Ramos (cell line): ENCODE data around the gene XRCC5.

Experiments used
- in situ Hi-C: fragments of 300-500 bp; cut with MboI; formaldehyde crosslinking; loops from one replicate; pipeline ENCODE4 v1.14.3; 2022; ENCODE audit warnings: low sequenced_read_pairs; ENCODE audit not compliant: unreplicated experiment

The XRCC5 gene

GRCh38 chr2:216114714-216115531 lies 5.8 kb downstream of the XRCC5 start:
- in situ Hi-C loops, result no loop called here

- in situ Hi-C loops, result no loop called here
Measured at GRCh38 chr2:216116418-216116817, 7.3 kb downstream of the XRCC5 start.

GRCh38 chr2:216117561-216118340 lies 8.6 kb downstream of the XRCC5 start:
- in situ Hi-C loops, result no loop called here

- in situ Hi-C loops, result no loop called here
Measured at GRCh38 chr2:216118474-216118873, 9.3 kb downstream of the XRCC5 start.

- in situ Hi-C loops, result no loop called here
Measured at GRCh38 chr2:216119146-216119545, 10.0 kb downstream of the XRCC5 start.

- in situ Hi-C loops, result no loop called here
Measured at GRCh38 chr2:216119986-216120385, 10.8 kb downstream of the XRCC5 start.

GRCh38 chr2:216121255-216121654 lies 12.1 kb downstream of the XRCC5 start:
- in situ Hi-C loops, result no loop called here

- in situ Hi-C loops, result loop anchor here (25.0 kb wide), 1 partner anchor 790 kb away; no protein-coding TSS in a partner anchor
Measured at GRCh38 chr2:216126943-216127342, 17.8 kb downstream of the XRCC5 start.

DNA sequence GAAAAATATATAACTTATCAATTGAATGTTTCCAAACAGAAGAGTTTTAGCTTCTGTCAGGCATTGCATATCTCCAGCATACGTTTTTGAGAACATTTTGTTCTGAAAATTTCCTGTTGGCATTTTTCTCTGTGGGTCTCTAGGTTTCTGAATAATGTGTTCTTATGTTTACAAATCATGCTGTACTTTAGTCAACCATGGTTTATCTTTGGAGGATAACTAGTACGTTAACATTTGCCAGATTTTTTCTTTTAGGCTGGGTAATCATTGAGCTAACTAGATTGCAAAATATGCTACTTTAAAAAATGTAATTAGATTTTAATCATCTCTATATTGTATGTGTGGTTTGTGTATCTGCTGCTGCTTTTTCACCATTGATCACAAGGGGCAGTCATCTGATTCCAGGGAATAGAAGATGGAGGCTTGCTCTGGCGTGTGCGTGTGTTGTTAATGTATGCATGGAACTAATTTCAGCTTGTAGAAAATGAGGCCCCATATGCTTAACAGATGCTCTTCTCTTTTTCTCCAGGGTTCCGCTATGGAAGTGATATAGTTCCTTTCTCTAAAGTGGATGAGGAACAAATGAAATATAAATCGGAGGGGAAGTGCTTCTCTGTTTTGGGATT lies 21.3 kb downstream of the XRCC5 start:
- in situ Hi-C loops, result loop anchor here (25.0 kb wide), 1 partner anchor 793 kb away; no protein-coding TSS in a partner anchor

DNA sequence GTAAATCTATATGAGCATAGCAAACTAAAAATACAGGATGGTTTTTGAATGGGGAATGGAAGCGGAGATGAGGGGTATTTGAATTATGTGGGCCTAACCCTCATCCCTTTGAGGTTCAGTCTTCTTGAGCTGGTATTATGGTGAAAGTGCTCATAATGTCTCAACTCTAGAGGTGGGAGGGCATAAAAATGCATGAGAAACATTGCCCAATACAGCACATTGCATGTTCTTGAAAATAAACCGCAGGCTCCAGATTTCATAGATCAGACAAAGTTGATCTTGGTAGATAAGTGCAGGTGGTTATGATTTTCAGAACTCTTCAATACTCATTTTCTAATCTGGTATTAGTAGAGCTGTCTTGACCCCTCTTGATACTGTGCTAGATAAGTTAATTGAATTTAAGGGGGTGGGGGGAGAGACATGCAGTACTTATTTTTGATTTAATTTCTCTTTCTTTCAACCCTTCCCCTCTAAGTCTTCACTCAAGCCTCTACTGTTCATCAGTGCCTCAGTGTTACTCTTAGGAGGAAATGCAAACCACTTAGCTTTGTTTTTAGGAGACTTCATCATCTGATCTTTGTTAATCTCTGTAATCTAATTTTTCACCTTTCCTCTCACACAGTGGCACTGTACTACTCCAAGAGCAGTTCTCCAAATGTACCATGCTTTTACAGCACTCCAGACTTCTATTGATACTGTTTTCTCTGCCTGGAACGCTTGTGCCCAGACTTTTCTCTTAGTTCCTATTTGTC lies 22.2 kb downstream of the XRCC5 start:
- in situ Hi-C loops, result loop anchor here (25.0 kb wide), 1 partner anchor 794 kb away; no protein-coding TSS in a partner anchor

GRCh38 chr2:216132585-216132984 lies 23.4 kb downstream of the XRCC5 start:
- in situ Hi-C loops, result loop anchor here (25.0 kb wide), 1 partner anchor 795 kb away; no protein-coding TSS in a partner anchor

DNA sequence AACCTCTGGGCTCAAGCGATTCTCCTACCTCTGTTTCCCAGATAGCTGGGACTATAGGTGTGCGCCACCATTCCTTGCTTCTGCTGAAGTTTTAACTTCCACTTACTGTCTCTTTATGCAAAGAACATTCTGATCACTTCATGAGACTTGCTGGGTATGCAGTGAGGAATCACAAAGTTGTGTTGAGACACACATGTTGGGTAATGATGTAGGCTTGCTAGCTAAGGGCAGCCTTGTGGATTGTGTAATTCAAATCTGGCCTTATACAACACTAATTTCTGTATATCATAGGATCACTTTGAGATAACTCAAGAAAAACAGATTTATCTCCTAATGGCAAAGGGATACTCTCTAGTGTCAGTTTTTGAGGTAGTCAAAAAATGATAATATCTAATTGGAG lies 24.2 kb downstream of the XRCC5 start:
- in situ Hi-C loops, result loop anchor here (25.0 kb wide), 1 partner anchor 796 kb away; no protein-coding TSS in a partner anchor

GRCh38 chr2:216134958-216135541 lies 25.9 kb downstream of the XRCC5 start:
- in situ Hi-C loops, result loop anchor here (25.0 kb wide), 1 partner anchor 798 kb away; no protein-coding TSS in a partner anchor

- in situ Hi-C loops, result loop anchor here (25.0 kb wide), 1 partner anchor 803 kb away; no protein-coding TSS in a partner anchor
Measured at GRCh38 chr2:216139884-216140283, 30.7 kb downstream of the XRCC5 start.

DNA sequence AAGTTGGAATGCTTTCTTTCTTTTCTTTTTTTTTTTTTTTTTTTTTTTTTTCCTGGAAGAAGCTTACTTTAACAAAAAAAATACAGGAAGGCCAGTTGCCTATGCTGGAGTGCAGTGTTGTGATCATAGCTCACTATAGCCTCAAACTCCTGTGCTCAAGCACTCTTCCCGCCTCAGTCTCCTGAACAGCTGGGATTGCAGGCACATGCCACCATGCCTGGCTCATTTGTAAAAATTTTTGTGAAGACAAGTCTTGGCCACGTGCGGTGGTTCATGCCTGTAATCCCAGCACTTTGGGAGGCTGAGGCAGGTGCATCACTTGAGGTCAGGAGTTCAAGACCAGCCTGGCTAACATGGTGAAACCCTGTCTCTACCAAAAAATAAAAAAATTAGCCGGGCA lies 32.4 kb downstream of the XRCC5 start:
- in situ Hi-C loops, result loop anchor here (25.0 kb wide), 1 partner anchor 804 kb away; no protein-coding TSS in a partner anchor

- in situ Hi-C loops, result loop anchor here (25.0 kb wide), 1 partner anchor 805 kb away; no protein-coding TSS in a partner anchor
Measured at GRCh38 chr2:216142540-216142939, 33.4 kb downstream of the XRCC5 start.

- in situ Hi-C loops, result loop anchor here (25.0 kb wide), 1 partner anchor 807 kb away; no protein-coding TSS in a partner anchor
Measured at GRCh38 chr2:216144372-216144771, 35.2 kb downstream of the XRCC5 start.

GRCh38 chr2:216144857-216145256 lies 35.7 kb downstream of the XRCC5 start:
- in situ Hi-C loops, result loop anchor here (25.0 kb wide), 1 partner anchor 808 kb away; no protein-coding TSS in a partner anchor

DNA sequence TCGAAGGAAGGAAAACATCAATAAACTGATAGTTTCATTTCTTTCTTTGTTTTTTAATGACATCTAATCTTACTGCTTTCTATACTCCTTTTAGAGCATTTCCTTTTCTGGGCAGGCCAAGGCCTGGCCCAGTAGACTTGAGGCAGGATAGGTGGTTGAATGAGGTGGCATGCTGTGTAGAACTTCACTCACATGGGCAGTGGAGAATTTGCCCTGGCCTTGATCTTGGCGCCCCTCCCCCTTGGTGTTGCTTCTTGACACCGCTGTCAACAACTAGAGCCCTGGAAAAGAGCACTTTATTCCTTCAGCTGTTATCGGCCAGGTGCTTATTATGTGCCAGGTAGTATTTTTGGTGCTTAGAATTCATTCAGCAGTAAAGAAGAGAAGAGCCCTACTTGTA lies 37.4 kb downstream of the XRCC5 start:
- in situ Hi-C loops, result loop anchor here (25.0 kb wide), 1 partner anchor 809 kb away; no protein-coding TSS in a partner anchor
